NCI-H510A treated with DMSO at 0.1 percent for 48 hours (cell line): ENCODE measurements around the gene E2F3.
A peak's percentile ranks its signal among the peaks of the same experiment; 100 is the strongest.
"Not testable (repeated sequence)": the region's sequence is repeated elsewhere in the genome, so short reads cannot be mapped to it uniquely, and the experiment has no call there.

Experiments
- DNase-seq: peaks from one replicate; lab custom pipeline; 2025; lab: John Stamatoyannopoulos, UW

The E2F3 gene

DNA sequence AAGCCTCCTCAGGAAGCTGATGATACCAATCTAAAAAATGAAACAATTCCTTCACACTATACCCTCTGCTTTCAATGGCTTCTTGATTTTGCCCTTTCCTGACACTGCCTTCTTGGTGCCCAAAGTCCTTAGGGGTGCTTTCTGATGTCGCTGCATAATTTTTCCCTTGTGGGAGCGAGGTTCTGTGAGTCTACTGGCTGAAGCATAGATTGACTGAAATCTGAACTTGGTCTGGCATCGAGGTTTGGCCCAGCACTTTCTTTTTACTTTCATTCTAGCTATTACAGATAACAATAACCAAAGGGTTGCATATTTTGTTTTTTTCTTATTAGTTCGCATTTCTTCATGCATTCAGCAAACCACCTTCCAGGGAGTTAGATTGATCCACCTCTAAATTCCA, 65.8 kb downstream of the E2F3 start:
- DNase-seq = no peak

DNA sequence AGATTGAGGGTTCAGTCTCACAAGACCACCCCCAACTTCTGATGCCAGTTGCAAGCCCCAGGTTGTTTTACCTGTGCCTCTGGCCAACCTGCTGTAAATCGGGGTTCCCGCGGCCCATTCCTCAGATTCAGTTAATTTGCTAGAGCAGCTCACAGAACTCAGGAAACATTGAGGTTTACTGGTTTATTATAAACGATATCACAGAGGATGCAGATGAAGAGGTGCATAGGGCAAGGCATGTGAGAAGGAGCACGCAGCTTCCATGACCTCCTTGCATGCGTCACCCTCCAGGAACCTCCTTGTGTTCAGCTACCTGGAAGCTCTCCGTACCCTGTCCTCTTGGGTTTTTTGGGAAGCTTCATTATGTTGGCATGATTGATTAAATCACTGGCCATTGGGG, 66.5 kb downstream of the E2F3 start:
- no peak for DNase-seq

DNA sequence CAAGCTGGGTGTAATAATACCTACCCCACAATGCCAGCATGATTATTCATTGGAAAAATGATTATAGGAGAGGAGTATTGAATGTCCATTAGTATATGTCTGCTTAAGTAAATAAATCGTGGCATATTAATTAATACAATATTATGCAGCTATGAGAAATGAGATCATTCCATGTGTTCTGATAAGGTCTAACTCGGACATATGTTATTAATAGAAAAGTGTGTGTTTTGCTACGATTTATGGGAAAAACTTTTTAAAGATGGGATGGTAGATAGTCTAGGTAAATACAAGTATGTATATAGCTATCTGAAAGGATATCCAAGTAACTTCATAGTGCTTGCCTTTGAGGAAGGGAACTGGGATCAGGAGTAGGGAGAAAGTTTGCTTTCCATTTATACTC, 71.1 kb downstream of the E2F3 start:
- DNase-seq = no peak

DNA sequence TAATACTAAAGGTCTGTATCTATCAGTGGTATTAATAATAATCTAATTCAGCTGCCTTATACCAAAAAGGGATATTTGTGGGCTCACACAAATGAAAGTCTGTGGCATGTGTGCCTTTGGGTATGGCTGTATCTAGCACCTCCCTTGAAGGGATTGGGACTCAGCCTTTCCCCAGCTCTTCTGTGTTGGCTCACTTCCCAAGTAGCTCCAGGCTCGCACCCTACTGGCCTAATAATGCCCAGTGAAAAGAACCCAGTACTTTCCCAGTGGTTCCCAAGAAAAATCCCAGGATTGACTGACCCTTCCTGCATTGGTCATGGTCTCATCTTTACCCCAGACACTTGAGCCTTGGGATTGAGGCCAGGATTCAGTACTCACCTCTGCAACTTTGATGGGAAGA, 71.8 kb downstream of the E2F3 start:
- DNase-seq = no peak

DNA sequence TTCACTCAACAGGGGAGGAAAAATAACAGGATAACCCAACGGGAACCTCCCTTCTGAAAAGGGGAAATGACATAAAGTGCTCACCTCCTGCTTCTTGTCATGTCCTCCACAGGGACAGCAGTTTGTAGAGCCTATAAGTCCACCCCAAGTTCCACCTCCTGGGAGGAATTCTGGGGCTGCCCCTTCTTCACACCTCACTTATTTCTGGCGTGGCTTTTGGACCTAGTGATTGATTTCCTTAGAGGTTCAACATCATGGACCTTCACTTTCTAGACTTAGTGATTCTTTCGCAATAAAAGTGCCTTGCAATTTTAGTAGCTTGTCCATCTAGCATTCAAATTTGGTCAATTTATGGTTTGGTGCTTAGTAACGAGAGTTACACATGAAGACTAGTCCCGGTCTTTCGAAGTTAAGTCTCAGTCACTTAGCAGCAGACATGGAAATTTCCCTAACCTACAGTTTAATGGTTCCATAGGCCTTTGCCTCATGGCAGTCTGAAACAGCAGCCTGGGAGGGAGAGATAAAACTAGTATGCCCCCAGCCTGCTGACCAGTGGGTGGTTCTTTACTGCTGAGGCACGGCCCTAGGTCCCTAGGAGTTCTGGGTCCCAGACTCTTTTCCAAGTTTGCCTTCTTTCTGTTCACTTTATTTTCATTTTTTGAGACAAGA, 73.3 kb downstream of the E2F3 start:
- DNase-seq = no peak

DNA sequence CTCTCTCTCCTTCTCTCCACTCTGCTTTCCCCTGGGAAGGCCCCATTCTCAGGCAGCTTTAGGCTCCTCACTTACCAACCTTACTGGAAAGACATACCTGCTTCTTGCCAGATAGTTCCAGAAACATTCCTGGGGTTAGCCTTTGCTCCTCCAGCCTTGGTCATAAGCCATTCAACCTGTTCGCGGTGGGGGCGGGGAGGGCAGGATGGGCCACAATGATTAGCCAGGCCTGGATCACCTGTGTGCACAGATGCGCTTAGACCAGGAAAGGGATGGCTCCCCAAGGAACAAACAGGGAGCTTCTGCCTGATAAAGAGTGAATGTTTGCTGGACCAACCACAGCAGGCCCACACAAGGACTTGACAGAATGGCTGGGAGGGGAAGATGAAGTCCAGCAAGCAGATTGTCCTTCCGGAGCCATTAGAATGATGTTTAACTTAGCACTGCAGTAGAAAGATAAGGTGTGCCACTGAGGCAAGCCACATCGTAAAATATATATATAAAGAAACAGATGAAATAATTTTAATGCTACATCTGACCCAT, 74.9 kb downstream of the E2F3 start:
- no peak for DNase-seq

DNA sequence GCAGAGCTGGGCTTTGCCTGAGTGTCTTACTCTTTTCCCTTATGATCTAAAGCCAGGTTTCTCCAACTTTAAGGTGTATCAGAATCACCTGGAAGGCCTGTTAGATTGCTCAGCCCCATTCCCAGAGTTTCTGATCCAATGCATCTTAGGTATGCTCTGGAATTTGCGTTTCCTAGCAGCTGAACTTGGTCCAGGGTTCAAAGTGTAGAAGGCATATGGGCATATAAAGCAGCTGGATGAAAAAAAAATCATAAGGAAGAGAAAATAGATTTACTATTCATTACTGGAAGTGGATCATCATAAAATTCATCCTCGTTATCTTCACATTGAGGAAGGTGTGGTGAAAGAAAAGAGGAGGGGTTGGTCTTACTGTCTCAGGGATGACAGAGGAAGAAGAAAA, 75.8 kb downstream of the E2F3 start:
- DNase-seq = no peak

DNA sequence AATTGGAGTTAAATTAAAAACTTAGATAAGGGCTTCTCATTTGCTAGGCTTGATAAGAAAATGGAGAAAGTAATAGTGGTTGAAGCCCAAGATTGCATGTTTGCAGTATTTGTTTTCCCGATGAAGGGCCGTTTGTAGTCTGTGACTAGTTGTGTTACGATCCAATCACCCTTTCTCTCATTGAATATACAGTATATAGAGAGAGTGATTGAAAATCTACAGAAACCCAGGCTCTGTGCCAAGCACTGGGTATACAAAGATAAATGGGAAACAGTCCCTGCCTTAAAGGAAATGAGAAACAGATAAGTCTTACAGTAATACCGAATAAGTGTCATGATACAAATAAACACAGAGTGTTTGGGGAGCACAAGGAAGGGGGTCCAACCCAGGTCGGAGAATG, 77.4 kb downstream of the E2F3 start:
- DNase-seq = no peak

DNA sequence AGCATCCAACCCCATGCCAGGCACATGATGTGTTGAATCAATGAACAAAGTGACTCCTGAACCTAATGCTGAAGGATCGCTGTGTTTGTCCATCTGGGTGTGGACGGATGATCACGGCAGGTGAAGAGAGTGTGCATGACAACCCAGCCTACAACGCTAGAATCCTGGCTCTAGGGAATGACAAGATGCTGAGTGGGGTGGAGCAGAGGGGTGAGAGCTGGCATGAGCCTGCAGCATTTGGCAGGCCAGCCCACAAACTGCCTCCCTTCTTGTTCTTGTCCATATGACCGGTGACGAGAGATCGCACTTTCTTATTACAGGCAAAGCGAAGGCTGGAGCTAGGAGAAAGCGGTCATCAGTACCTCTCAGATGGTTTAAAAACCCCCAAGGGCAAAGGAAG, 77.8 kb downstream of the E2F3 start:
- DNase-seq = no peak

DNA sequence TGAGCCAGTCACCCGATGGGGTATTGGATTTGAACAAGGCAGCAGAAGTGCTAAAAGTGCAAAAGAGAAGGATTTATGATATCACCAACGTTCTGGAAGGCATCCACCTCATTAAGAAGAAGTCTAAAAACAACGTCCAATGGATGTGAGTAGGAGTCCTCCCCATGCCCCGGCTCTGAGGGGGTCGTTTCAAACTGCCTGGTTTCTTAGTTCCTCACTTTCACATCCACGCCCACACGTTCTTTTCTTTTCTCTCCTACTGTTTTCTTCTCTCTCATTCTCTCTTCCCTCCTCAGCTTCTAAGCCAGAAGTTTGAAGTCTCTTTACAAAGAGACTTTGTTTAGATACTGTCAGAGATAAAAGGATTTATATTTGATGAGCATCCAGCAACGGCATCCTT, 79.6 kb downstream of the E2F3 start:
- DNase-seq = no peak

DNA sequence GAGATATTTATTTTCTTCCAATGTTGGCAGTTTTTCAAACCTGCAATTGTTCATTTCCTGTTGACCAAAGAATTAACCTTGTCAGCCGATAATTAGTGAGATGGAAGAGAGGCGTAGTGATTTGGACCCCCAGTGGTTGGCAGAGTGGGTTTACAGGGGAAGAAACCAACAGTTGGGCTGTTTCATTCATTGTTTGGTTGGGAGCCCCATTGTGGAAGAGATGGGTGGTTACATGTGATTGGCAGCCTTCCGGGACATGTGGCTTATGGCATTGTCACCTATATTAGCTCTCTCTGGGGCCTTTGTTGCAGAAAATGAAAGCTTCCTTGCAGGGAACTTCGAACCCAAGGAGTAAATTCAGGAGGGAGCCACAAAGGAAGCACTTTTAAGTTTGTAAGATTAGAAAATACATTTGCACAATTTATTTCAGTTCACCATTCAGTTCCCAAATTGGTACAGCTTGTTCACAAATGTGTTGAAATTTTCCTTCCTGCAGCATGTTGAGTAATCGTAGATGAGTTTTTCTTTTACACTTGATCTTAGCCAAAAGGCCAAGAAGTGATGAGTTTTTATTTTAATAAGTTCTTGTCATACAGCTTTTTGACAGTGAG, 82.3 kb downstream of the E2F3 start:
- DNase-seq = no peak

DNA sequence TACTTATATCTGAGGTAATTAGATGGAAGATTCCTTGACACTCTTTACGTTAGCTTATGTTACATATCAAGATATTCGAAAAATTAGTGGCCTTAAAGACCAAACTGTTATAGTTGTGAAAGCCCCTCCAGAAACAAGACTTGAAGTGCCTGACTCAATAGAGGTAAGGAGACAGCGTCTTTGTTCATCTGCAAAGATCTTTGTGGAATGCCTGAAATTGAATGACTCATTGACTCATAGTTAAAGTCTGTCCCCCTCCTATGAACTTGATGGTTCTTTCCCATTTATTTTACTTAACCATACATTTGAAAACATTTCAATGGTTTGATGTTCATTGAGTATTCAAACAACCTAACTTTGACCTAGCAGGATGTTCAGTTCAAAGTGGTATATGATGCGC, 85.0 kb downstream of the E2F3 start:
- DNase-seq = no peak

DNA sequence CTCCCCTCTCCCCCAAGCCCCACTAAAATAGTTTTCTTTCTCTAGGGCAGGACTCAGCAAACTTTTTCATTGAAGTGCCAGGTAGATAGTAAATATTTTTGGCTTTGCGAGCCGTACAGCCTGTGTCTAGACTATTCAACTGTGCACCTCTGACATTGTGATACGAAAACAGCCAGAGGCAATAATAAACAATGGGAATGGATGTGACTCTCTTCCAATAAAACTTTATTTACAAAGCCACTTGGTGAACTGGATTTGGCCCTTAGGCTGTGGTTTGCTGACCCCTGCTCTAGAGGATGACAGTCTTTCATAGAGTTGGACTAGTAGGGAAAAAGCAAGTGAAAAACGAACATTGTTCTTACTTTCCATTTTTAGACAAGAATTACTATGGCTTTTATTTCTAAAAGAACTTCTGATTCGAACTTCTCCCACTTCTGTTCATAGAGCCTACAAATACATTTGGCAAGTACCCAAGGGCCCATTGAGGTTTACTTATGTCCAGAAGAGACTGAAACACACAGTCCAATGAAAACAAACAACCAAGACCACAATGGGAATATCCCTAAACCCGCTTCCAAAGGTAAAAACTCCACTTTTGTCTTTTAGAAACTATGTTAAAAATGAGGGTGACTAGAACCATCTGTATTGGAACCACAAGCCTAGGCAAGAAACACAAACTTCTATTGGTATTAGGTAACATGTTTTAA, 86.1 kb downstream of the E2F3 start:
- no peak for DNase-seq

DNA sequence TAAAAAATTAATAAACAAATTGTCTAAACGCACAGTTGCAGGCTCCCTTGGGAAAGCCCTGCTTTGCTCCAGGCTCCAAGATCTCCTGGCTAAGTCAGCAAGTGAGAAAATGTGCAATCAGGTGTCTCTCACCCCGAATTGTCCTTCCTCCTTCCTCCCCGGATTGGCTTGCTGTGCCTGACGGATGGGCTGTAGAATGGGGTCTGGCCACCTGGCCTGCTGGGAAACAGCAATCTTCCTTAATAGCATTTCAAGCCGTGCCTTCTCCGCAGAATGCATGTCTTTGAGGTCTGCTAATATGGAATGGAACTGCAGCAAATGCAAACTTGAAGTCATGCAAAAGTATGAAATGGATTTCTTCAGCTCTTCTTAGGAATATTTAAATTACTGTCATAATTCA, 88.9 kb downstream of the E2F3 start:
- DNase-seq = no peak

DNA sequence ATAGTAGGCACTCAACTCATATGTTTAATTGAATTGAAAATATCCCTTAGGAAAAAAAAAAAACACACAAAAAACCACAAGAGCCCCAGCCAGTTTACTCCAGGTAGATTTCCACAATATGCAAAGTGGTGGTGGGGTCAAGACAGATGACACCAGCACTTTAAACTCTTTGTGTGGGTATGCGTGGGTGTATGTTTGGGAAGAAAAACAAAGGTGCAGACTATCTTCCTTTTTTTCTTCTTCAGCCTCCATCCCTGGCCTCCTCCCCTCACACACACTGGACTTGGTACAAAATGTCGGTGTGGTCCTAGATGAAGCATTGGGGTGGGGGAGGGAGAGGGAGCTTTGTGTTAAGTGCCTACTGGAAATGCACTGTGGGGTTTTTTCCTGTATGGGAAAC, 90.4 kb downstream of the E2F3 start:
- no peak for DNase-seq

DNA sequence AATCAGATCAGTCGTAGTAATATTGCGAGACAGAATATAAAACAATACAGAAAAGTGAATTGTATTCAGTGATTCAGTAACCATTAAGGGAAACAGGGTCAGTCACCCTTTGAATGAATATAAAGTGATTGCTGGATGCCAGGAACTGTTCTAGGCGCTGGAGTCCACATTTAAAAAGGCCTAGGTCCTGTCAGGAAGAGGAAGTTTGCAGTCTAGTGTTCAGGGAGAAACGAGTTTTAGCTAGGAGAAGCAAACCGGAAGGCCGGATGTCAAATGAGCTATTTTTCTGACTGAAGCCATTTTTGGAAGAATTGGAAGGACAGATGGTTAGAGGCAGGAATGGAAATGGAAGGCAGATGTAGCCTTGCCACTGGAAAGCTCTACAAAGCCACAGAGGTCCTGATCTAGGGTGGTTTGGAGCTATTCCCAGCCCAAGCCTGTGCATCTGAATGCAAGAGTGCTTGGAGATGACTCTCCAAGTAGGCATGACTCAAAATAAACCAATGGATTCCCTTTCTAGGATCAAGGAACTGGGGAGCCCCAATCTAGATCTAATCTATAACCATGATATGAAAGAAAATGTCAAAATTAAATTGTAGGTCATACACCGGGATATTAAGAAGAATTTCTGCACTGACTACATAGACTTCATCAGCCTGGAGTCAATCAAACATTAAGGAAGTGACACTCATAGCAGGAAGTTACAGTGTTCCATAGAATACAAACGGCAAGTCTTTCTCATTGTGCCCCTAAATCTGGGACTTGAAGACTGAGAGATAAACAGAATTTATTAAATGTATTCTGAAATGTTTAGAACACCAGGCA, 95.7 kb downstream of the E2F3 start:
- DNase-seq = no peak

DNA sequence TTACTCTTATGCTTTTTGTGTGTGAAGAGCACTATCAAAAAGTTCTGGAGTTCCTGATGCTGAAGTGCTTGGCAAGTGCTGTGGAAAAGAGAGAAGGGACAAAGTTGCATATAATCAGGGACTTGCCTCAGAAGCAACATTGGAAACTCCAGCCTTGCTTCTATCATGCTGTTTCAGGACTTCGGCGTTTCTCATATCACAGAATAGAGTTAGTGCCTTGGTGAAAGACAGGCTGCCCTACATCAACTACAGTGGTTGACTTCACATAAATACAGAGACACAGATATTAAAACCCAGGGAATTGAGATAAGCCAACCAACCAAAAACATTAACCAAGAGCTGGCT, 96.3 kb downstream of the E2F3 start:
- no peak for DNase-seq

DNA sequence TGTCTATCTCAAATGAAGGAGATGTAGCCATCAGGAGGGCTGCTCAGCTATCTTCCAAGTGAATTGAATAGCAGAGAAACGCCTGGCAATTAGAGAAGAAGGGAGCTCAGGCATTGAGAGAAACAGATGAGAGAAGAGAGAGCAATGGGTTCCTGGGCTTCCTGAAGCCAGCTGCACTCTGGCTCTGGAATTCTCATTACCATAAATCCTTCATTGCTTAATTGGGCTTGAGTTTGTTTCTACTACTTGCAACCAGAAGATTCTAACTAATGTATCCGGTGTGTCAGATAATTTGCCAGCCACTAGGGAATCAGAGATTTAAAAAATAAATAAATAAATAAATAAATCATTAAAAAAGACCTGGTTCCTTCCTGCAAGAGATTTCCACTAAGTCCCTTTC, 107.5 kb downstream of the E2F3 start:
- DNase-seq = no peak

DNA sequence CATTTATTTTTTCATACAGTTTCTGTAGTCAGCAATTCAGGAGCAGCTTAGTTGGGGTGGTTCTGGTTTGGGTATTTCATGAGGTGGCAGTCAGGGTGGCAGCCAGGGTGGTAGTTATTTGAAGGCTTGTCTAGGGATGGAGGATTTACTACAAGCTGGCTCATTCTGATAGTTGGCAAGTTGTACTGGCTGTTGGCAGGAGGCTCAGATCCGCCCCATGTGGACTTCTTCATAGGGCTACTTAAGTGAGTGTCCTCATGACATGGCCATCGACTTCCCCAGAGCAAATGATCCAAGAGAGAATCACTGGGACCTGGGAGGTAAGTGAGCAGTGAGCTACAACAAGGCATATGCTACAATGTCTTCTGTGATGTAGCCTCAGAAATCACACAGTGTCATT, 110.2 kb downstream of the E2F3 start:
- no peak for DNase-seq

DNA sequence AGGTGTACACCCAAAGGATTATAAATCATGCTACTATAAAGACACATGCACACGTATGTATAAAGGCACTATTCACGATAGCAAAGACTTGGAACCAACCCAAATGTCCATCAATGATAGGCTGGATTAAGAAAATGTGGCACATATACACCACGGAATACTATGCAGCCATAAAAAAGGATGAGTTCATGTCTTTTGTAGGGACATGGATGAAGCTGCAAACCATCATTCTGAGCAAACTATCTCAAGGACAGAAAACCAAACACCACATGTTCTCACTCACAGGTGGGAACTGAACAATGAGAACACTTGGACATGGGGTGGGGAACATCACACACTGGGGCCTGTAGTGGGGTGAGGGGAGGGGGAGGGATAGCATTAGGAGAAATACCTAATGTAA, 123.5 kb downstream of the E2F3 start:
- not testable (repeated sequence) for DNase-seq

DNA sequence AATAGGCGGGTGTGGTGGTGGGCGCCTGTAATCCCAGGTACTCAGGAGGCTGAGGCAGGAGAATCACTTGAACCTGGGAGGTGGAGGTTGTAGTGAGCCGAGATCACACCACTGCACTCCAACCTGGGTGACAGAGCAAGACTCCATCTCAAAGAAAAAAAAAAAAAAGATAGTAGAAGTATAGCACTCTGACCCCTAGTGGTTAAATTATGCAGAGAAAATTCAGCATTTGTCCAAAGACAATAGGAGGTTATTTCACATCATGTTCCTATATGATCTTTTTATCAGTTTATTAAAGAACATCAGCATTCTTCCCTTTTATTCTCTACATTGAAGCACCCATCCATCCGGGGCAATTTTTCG, 127.4 kb downstream of the E2F3 start:
- peak; percentile 49 for DNase-seq

DNA sequence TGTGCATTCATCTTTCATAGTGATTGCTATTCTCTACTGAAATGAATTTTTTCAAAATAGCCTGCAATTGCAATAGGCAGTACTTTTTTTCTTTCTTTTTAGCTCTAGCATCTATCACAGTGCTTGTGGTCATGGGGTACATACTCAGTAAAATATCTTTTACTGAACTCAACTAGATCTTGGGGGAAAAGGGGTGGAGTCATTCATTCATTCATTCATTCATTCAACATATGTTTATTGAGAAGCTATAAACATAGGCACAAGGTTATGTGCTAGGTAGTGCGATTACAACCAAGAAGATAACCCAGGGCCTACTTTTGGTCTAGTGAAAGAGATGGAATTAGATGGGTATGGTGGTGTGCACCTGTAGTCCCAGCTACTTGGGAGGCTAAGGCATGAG, 131.2 kb downstream of the E2F3 start:
- no peak for DNase-seq
